Right renal cortex interstitium (tissue), 3 donors: ENCODE results near the gene FADS3. TPM values are rescaled to one million over a fixed set of nuclear protein-coding genes. Genes with fewer than 3 reads are reported as not detected.

Source experiments
- DNase-seq, 3 donors: peaks; one replicate each; pipeline ENCODE4 v3.0.0-alpha.2; 2013; ENCODE audit warnings: low read depth in 3 of 3, low spot score in 2 of 3
- polyA plus RNA-seq, 3 donors: library from polyadenylated mRNA; unstranded; fragments of 120-200 nt; gene quantifications; one replicate each; pipeline ENCODE4 v1.2.1, GENCODE V29; 2013; ENCODE audit not compliant: insufficient read length in 3 of 3

Gene FADS3
- polyA plus RNA-seq, 3 donors: 12.0 to 17.9 (median 15.4) TPM

DNA sequence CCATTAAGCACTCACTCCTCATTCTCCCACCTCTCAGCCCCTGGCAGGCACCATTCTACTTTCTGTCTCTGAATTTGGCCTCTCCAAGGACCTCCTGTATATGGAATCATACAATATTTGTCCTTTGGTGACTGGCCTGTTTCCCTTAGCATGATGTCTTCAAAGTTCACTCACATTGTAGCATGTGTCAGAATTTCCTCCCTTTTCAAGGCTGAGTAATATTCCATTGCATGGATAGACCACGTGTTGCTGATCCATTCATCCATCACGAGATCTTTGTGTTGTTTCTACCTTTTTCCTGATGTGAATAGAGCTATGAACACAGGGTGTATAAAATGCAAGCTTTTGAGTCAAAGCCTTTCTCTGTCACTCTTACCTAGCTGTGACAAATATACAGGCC, 51.6 kb downstream of the FADS3 start:
- DNase-seq: no peak

DNA sequence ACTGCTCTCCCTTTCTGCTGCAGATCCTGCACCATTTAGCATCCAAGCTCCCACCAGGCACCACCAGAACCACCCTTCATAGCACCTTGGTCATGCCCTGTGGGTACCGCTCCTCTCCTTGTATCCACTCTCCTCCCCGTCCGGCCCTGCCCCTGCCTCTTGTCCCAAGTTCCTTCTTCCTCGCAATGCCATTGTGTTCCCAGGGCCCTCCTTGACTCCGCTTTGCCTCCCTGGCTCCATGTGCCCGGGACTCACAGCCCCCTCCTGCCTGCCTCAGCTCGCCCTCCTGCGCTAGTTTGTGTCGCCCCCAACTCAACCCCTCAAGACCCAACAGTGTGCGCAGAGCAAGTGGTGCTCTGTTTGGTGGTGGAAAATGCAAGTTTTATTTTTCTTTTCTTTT, 52.4 kb downstream of the FADS3 start:
- no peak for DNase-seq

DNA sequence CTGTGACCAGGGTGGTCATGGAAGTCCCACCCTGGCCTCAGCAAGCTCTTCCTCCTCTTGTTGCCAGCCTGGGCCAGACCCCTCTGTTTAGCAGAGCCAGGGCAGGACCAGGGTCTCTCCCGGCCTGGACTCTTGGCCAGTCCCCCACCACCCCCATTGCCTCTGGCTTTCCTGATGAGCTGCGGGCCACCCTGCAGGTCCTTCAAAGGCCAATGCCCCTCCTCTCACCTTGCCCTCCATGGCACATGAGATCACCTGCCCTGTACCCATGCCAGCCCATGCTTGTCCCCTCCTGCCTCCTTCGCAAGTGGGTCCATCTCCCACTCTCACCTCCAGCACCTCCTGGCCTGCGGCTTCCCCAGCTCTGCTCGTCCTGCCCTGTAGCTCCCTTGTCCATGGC, 52.8 kb downstream of the FADS3 start:
- no peak for DNase-seq

DNA sequence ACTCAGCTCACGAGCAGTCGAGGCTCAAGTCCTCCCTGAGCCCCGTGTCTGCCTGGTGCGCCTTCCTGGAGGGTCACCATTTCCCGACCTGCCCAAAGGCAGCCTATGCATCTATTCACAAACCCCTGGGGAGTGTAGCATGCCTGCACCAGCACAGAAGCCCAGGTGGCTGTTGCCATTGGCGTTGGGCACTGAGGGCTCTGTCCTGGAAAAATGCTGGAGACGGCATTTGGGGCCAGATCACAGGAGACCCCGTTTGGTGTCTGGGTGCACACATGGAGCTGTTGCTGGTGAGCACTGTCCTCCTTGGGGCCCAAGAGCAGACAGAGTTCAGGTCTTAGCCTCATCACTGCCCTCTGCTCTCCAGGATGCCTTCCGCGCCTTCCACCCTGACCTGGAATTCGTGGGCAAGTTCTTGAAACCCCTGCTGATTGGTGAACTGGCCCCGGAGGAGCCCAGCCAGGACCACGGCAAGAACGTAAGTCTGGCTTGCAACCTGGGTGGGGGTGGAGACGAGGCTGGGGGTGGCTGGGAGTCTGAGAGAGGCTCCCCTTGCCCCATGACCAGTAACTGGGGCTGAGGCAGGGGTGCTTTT, 53.8 kb downstream of the FADS3 start:
- DNase-seq: no peak

DNA sequence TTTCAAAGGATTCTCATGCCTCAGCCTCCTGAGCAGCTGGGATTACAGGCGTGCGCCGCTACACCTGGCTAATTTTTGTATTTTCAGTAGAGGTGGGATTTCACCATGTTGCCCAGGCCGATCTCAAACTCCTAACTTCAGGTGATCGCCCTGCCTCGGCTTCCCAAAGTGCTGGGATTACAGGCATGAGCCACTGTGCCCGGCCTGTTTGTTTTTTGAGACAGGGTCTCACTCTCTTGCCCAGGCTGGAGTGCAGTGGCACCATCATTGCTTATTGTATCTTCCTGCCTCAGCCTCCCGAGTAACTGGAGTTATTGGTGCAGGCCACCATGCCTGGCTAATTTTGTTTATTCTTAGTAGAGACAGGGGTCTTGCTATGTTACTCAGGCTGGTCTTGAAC, 55.2 kb downstream of the FADS3 start:
- DNase-seq: no peak

DNA sequence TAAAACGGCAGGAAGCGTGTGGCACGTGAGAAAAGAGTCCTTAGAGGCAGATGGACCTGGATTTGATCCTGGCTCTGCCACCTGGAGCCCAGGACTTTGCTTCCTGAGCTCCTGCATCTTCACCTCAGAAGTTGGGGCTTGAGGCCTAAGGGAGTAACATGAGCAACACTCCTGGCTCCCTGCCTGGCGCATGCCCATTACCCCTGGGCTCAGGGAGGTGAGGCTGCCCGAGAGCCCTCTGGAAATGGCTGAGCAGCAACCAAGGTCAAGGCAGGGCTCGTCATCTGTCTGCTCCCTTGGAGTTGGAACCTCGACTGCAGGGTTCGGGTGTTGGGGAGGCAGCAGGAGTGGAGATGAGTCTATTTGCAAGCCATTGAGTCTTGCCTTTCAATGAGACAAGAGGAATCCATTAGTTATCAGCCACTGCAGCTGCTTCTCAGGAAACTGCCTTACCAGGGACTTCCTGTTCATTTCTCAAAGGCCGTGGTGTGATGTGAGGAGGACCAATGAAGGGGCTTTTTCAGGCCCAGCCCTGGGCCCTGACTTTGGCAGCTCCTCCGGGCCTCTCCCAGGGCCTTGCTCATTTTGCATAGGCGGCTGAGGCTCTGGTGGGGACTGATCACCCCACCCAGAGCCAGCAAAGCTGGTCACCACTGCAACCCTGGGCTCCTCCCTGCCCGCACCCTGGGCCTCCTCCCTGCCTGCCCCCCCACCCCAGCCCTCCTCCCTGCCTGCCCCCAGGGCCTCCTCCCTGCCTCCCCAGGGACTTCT, 56.9 kb downstream of the FADS3 start:
- DNase-seq: no peak

DNA sequence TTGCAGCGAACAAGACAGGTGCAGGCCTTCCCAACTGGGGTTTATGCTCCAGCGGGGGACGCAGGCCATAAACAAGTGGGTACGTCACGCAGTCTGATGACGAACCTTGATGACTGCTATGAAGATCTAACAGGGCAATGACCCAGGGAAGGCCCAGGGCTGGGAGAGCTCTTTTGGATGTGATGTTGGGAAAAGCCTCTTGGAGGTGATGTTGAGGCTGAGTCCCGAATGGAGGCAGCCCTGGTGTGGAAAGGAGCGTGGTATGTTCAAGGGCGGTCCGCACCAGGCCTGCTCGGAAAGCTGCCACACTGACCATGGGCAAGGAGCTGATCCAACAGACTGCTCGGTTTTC, 57.4 kb downstream of the FADS3 start:
- DNase-seq: no peak

DNA sequence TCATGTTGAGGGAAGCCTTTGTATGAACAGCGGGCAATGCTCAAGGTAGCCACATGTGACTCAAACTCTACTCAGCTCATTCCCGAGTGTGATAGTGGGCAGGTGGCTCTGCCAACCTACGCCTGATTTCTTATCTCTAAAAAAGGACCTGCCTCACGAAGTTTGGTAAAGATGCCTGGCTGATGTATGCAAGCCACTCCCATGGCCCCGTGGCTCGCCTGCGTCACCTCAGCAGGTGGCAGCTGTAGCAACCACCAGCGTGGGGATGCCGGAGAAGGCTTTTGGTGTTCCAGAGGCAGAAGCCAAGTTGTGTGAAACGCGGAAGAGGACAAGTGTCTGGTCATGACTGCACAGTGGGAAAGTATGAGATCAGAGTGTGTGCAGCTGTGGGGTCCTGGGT, 57.9 kb downstream of the FADS3 start:
- DNase-seq: no peak

DNA sequence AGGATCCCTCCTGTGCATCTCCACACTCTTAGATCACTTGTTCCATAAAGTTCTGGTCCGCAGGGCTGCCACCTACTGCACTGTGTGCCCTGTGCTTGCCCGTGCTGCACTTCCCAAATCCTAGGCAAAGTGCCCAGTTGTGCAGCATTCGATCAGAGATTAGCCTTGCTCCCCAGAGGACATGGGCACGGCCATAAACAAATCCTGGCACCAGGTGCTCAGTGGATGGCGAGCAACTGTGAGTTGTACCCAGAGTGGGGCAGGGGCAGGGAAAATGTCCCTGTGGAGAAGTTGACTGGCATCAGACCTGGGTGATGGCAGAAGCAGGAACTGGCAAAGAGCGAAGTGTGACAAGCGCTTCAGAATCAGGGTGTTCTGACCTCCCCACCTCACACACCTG, 58.6 kb downstream of the FADS3 start:
- no peak for DNase-seq

DNA sequence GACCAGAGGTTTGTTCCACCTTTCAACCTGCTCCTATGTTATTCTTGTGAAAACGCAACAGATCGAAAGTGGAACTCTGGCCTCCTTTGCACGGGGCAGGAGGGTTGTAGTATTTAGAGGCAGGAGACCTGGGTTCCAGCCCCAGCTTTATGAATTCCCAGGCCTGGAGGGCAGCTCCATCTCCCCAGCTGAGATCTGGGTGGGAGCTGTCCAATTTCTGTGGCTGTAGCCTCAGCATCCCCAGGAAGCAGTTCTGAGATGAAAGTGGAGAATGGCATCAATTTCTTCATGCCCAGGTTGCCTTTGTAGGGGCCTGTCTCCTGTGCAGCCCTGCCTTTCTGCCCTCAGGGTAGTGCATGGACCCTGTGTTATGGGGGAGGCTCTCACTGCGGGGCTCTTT, 59.1 kb downstream of the FADS3 start:
- no peak for DNase-seq

DNA sequence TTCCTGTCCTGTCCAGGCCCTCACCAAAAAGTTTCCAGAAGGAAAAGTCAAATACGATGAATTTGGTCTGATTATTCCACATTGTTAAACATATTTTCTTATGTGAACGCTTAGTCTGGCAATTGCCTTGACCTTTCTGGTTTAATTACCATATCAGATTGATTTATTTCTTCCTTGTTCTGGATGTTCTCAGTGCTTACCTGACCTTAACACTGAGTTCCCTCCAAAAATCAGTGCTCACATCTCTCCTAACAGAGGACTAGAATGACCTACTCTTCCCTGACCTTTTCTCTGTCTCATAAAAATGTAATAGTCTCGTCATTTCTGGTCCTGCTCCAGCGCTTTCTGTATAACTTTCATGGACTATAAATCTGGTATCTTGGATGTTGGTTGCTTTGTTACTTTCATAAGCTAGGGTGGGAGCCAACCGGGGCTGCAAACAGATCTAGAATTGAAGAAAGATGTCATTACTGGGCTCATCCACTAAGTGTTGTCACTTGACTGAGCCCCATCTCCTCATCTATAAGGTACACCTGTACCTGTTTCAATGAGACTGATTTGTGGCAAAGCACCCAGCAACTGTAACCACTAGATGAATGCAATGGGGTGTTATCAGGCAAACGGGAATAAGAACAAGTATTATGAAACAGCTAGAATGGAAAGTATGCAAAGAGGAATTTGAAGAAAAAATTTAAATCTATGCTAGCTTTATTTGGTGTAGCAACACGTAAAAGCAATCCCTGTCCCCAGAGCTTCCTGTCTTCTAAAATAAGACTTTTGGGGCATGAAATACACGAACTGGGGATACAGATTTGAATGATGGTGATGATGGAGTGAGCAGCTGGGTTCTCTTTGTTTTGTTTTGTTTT, 60.9 kb downstream of the FADS3 start:
- DNase-seq: no peak

DNA sequence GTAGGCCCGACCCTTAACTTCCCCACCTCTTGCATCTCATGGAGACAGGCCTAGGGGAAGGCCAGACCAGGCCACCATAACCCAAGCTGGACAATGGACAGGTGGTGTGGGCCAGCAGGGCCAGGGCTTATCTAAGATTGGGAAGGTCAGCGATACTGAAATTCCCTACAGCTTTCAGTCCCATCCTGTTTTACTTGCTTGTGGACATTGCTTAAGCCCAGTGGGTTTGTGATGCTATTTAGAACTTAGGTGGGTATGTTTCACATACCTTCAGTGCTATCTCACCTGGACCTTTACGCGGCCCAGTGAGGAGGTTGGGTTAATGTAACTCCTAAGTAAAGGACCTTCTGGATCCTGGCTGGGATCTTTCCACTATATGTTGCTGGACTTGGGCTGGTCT, 61.5 kb downstream of the FADS3 start:
- no peak for DNase-seq

DNA sequence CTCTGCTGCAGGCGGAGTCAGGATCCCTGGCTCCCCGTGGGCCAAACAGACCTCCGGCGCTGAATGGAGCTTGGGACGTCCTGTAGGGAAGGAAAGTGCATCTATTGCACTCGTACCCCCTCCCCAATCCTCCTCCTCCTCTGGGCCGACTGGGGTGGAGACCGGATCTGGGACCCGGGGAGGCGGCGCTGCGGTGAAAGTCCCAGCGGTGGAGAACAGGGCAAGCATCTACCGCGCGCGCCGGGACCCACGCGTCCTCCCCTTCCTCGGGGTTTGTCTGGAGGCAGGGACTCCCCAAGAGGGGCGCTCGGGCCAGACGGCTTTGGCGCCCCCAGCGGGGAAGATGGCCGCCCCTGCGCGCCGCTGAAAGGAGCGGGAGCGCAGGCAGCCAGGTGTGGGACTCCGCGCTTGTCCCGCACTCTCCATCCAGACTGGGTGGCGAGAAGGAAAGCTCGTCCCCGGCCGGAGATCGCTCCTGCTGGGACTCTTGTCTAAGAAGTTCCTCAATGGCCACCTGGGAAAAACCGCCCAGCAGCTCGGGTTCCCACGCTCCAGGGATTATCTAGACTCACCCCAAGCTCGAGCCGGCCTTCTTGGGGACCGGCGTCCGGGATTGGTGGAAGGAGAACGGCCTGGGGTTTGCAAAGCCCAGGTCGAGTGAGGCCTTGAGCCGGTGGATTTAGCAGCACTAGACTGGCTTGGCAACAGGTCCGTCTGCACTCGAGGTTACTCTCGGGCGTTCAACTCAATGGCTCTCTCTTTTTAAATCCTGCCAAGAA, 62.5 kb downstream of the FADS3 start:
- peak in 1 of 3 donors; percentile 30 for DNase-seq

DNA sequence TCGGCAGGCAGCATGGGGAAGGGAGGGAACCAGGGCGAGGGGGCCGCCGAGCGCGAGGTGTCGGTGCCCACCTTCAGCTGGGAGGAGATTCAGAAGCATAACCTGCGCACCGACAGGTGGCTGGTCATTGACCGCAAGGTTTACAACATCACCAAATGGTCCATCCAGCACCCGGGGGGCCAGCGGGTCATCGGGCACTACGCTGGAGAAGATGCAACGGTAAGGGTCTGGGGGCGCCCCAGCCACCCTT, 63.0 kb downstream of the FADS3 start:
- no peak for DNase-seq

DNA sequence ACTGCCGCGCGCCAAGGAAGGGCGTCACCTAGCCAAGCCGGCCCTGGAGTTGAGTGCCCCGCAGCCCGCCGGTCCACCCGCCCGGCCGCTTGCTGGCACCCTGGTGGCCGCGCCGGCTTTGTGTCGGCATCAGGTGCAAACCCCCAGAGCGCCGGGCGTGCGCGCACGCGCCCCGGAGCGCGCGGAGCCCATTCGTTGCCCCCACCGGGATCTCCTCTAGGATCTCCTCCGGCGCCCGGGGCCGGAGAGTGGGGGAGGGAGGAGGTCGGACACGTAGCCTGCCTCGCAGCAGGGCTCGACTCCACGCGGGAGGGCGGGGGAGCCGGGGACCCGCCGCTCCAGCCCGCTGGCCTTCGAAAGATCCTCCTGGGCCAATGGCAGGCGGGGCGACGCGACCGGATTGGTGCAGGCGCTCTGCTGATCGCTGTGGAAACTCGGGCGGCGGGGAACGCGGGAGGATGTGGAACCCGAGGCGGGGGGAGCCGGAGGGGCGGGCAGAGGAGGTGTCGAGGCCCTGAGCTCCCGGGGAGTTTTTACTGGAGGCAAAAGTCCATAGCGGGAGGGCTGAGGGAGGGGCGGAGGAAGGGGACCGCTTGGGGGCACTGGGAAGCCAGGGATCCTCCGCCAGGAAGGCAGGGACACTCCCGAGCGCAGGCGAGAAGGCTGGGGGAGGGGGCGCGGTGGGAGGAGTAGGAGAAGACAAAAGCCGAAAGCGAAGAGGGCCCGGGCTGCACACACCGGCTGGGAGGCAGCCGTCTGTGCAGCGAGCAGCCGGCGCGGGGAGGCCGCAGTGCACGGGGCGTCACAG, 63.6 kb downstream of the FADS3 start, which contains the start of gene FADS2:
Gene FADS2 (plus strand): TSS at position 730 of the 808 bp plus-strand sequence. CDS start 91 bp downstream, outside the sequence.
- DNase-seq: peak in 2 of 3 donors; percentile 81 to 85

DNA sequence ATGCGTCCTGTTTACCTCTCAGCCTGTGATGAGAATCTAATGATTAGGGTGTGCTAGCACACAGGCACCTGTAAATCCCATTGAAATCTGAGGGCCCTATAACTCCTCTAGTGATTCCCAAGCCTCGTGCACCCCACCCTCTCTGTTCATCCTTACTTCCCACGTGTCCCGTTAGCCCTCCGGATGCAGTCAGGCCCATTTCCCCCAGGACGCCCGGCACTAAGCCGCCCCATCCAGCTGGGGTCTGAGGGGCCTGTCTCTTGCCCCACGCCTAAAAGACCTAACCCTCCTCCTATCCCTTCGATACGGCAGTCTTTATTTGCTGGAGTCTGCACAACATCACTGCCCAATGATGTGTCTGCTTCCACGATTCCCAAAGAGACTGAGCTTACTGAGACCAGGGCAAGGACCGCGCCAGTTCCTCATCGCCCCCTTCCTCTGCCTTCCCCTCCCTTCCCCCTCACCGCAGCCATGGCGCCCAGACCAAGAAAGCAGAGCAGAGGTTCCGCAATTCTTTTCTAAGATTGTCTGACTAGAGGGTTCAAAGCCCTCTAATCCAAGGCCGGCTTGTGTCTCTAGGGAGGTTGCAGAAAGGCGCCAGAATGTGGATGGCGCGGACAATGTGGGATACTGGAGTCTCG, 64.3 kb downstream of the FADS3 start:
- DNase-seq: no peak
